Keratinocyte (primary cell): ENCODE data around the gene PELI1.

ENCODE experiments used
- CTCF ChIP-seq, 3 experiments: IDR thresholded peaks in 1 of 3; conservative IDR thresholded peaks in 1 of 3; optimal IDR thresholded peaks in 1 of 3; 2 replicates in 2 of 3; 3 replicates in 1 of 3; pipeline versions ENCODE3 to v1.5.1; 2011; ENCODE audit warnings: low read length in 3 of 3, mild to moderate bottlenecking in 3 of 3, moderate library complexity in 2 of 3, control low read depth in 1 of 3, inconsistent platforms in 1 of 3; ENCODE audit not compliant: insufficient read depth in 2 of 3; ENCODE audit errors: extremely low read depth in 1 of 3
- EZH2 ChIP-seq: IDR thresholded peaks from one replicate; pipeline ENCODE4 v1.6.1; 2012; ENCODE audit warnings: inconsistent platforms, mild to moderate bottlenecking, low read length, moderate library complexity

GRCh38 chr2:64166212-64166611 is 22.0 kb upstream of the PELI1 start:
- TF ChIP-seq CTCF (optimal IDR thresholded peaks at IDR 0.05 in 1 of 3, IDR thresholded peaks at IDR 0.05 in 1 of 3, conservative IDR thresholded peaks at IDR 0.05 in 1 of 3; ENCODE audit: extremely low read depth in 1 of 3, insufficient read depth in 2 of 3, low read length in 3 of 3), result no peak
- TF ChIP-seq EZH2, result no peak
